Measurements from ENCODE around the gene NIM1K. TPM values are rescaled to one million over a fixed set of nuclear protein-coding genes. Genes with fewer than 3 reads are reported as not detected.
A peak's percentile ranks its signal among the peaks of the same experiment; 100 is the strongest.
"Not testable (repeated sequence)": the region's sequence is repeated elsewhere in the genome, so short reads cannot be mapped to it uniquely, and the experiment has no call there.

Gene NIM1K
- total and polyA plus RNA-seq, 4 donors: 7.9 to 18.4 (median 13.0) TPM

DNA sequence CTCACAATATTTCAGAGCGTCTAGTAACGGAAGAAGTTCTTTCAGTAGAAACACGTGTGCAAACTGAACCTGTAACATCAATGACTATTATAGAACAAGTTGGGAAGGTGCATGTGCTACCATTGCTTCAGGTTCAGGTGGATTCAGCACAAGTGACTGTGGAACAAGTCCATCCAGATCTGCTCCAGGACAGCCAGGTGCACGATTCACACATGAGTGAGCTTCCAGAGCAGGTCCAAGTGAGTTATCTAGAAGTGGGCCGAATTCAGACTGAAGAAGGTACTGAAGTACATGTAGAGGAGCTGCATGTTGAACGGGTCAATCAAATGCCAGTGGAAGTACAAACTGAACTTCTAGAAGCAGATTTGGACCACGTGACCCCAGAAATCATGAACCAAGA lies 17.4 kb upstream of the NIM1K start:
- H3K27me3 ChIP-seq (ENCODE audit: control insufficient read depth, insufficient read depth, low read length): no peaks in the 10 kb centered on the region
- no peaks in the 10 kb centered on the region for H3K9me3 ChIP-seq (ENCODE audit: control insufficient read depth, insufficient read depth, low read length)
- WGBS (ENCODE audit: insufficient coverage): 97% methylated on average over 7 of the region's 7 CpGs
- no peak overlapping the region for H3K4me3 ChIP-seq (ENCODE audit: low read depth, low read length)
- peaks cover 14% of the 10 kb centered on the region for H3K36me3 ChIP-seq (ENCODE audit: control insufficient read depth, insufficient read depth, low read length)
- H3K27ac ChIP-seq (ENCODE audit: low read depth, low read length): no peak overlapping the region
- DNase-seq (ENCODE audit: low read depth in 4 of 6, low spot score in 6 of 6): no peak
- peaks cover 5% of the 10 kb centered on the region for H3K4me1 ChIP-seq (ENCODE audit: control insufficient read depth, insufficient read depth, low read length)

DNA sequence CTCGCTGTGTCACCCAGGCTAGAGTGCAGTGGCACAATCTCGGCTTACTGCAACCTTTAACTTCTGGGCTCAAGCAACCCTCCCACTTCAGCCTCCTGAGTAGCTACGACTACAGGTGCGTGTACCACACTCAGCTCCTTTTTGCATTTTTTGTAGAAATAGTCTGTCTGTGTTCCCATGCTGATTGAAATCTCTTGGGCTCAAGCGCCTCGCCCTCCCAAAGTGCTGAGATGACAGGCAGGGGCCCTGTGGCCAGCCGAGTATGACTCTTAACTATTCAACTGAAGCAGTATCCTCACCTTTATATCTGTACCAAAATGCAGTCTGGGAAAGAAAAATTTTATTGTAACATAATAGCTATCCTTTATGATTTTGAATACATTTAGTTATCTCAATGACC lies 12.2 kb upstream of the NIM1K start:
- Histone ChIP-seq H3K27ac (ENCODE audit: low read depth, low read length) (no peak overlapping the region), H3K4me3 (ENCODE audit: low read depth, low read length) (no peak overlapping the region), H3K27me3 (ENCODE audit: control insufficient read depth, insufficient read depth, low read length) (no peaks in the 10 kb centered on the region), H3K4me1 (ENCODE audit: control insufficient read depth, insufficient read depth, low read length) (peaks cover 5% of the 10 kb centered on the region), H3K36me3 (ENCODE audit: control insufficient read depth, insufficient read depth, low read length) (peaks cover 2% of the 10 kb centered on the region), H3K9me3 (ENCODE audit: control insufficient read depth, insufficient read depth, low read length) (no peaks in the 10 kb centered on the region)
- WGBS (ENCODE audit: insufficient coverage): no CpG with 5 or more reads among the region's 7 CpGs
- no peak for DNase-seq (ENCODE audit: low read depth in 4 of 6, low spot score in 6 of 6)

DNA sequence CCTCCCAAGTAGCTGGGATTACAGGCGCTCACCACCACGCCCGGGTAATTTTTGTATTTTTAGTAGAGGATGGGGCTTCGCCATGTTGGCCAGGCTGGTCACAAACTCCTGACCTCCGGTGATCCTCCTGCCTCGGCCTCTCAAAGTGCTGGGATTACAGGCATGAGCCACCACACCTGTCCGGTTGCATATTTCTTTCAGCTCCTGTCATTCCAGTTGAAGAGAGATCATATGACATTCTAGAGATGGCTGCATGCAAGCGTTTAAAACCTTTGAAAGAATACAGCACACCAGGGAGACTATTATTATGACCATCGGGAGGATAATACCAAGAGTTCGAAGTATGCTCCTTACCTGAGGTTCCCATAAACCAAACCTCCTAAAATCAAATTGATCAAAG lies 9.6 kb upstream of the NIM1K start:
- Histone ChIP-seq H3K9me3 (ENCODE audit: control insufficient read depth, insufficient read depth, low read length) (no peaks in the 10 kb centered on the region), H3K27me3 (ENCODE audit: control insufficient read depth, insufficient read depth, low read length) (no peaks in the 10 kb centered on the region), H3K36me3 (ENCODE audit: control insufficient read depth, insufficient read depth, low read length) (peaks cover 2% of the 10 kb centered on the region), H3K4me1 (ENCODE audit: control insufficient read depth, insufficient read depth, low read length) (peaks cover 4% of the 10 kb centered on the region), H3K4me3 (ENCODE audit: low read depth, low read length) (no peak overlapping the region), H3K27ac (ENCODE audit: low read depth, low read length) (no peak overlapping the region)
- WGBS (ENCODE audit: insufficient coverage): 98% methylated on average over 6 of the region's 10 CpGs
- DNase-seq (ENCODE audit: low read depth in 4 of 6, low spot score in 6 of 6): no peak

DNA sequence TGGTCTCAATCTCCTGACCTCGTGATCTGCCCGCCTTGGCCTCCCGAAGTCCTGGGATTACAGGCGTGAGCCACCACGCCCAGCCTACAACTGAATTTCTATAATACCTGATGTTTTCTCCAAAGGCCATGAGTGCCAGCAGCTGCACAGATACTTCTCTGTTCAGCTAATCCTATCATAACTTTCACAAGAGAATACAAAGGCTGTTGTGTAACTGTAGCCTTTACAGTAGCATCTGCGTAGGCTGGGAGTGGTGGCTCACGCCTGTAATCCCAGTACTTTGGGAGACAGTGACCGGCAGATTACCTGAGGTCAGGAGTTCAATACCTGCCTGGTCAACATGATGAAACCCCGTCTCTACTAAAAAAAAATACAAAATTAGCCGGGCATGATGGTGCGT lies 8.9 kb upstream of the NIM1K start:
- H3K4me1 ChIP-seq (ENCODE audit: control insufficient read depth, insufficient read depth, low read length); H3K4me3 ChIP-seq (ENCODE audit: low read depth, low read length); H3K27ac ChIP-seq (ENCODE audit: low read depth, low read length); H3K36me3 ChIP-seq (ENCODE audit: control insufficient read depth, insufficient read depth, low read length); DNase-seq (ENCODE audit: low read depth in 4 of 6, low spot score in 6 of 6); H3K9me3 ChIP-seq (ENCODE audit: control insufficient read depth, insufficient read depth, low read length); H3K27me3 ChIP-seq (ENCODE audit: control insufficient read depth, insufficient read depth, low read length): not testable (repeated sequence)
- 86% methylated on average over 7 of the region's 11 CpGs for WGBS (ENCODE audit: insufficient coverage)

DNA sequence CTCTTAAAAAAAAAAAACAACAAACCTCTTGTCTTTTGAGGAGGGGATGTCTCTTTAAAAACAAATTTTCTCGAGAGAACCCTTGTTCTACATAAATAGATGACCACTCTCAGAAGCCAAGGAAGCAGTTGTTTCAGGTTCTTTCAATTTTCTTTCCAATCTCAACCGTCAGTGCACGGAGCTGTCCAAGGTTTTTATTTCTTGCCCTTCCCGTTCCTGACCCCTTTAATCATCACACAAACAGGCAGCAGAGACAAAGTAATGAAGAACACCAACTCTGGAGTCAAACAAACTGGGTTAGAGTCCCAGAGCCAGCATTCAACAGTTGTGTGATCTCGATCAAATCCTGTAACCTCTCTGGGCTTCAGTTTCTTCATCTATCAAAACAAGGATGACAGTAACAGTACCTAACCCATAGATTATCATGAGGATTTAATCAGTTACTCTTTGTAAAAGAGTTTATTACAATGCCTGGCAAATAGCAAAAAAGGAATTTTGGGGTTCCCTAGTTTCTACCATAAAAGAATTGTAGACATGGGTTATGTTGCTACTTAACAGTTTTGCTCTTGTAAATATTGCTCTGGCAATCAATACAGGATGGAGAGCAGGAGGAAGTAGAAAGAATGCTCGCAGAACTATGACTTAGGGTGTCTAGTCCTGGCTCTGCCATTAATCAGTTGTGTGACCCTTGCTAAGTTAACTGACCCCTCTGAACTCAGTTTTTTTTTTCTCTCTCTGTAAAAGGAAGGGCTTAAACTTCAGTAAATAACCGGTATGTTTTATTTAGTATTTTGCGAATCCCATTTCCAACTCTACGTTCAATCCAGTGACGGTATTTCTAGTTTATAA lies 1.0 kb upstream of the NIM1K start:
- H3K4me1 ChIP-seq (ENCODE audit: control insufficient read depth, insufficient read depth, low read length): peaks cover 20% of the 10 kb centered on the region
- no peaks in the 10 kb centered on the region for H3K9me3 ChIP-seq (ENCODE audit: control insufficient read depth, insufficient read depth, low read length)
- peak in 1 of 6 donors; percentile 30 for DNase-seq (ENCODE audit: low read depth in 4 of 6, low spot score in 6 of 6)
- no peaks in the 10 kb centered on the region for H3K36me3 ChIP-seq (ENCODE audit: control insufficient read depth, insufficient read depth, low read length)
- H3K4me3 ChIP-seq (ENCODE audit: low read depth, low read length): peak overlapping the region; percentile 84
- H3K27me3 ChIP-seq (ENCODE audit: control insufficient read depth, insufficient read depth, low read length): no peaks in the 10 kb centered on the region
- 8% methylated on average over 3 of the region's 10 CpGs for WGBS (ENCODE audit: insufficient coverage)
- peak overlapping the region; percentile 89 for H3K27ac ChIP-seq (ENCODE audit: low read depth, low read length)

DNA sequence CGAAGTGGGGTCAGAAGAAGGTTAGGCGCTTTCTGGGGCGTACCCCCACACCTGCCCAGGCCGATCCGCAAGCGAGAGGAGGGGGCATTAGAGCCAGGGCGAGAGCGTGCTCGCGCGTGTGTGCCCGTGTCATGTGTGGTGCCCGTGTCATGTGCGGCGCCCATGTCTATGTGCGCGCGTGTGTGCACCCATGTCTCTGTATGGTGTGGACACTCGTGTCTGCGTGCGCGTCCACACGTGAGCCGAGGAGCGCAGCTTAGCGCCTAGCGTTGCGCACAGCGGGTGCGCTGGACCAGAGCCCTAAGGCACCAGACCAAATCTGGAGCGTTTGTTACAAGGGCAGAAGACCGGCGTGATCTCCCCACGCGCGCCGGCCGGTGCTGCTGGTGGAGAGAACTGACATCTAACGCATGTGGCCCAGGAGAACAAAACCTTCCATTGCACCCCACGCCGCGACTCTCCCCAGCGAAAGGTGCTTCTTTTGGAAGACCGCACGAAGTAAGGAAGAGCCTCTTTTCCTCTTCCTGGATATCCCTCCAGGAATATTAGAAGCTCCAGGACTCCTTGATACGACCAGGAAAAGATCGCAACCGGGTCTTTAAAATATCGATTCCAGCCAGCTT lies 644 bp downstream of the NIM1K start:
- Histone ChIP-seq H3K9me3 (ENCODE audit: control insufficient read depth, insufficient read depth, low read length) (no peaks in the 10 kb centered on the region), H3K4me1 (ENCODE audit: control insufficient read depth, insufficient read depth, low read length) (peaks cover 23% of the 10 kb centered on the region), H3K36me3 (ENCODE audit: control insufficient read depth, insufficient read depth, low read length) (no peaks in the 10 kb centered on the region), H3K27ac (ENCODE audit: low read depth, low read length) (peak overlapping the region; percentile 89), H3K27me3 (ENCODE audit: control insufficient read depth, insufficient read depth, low read length) (no peaks in the 10 kb centered on the region), H3K4me3 (ENCODE audit: low read depth, low read length) (peak overlapping the region; percentile 84)
- under 1% methylated on average over 47 of the region's 49 CpGs for WGBS (ENCODE audit: insufficient coverage)
- peak in 3 of 6 donors; percentile 44 to 75 (median 74) for DNase-seq (ENCODE audit: low read depth in 4 of 6, low spot score in 6 of 6)

DNA sequence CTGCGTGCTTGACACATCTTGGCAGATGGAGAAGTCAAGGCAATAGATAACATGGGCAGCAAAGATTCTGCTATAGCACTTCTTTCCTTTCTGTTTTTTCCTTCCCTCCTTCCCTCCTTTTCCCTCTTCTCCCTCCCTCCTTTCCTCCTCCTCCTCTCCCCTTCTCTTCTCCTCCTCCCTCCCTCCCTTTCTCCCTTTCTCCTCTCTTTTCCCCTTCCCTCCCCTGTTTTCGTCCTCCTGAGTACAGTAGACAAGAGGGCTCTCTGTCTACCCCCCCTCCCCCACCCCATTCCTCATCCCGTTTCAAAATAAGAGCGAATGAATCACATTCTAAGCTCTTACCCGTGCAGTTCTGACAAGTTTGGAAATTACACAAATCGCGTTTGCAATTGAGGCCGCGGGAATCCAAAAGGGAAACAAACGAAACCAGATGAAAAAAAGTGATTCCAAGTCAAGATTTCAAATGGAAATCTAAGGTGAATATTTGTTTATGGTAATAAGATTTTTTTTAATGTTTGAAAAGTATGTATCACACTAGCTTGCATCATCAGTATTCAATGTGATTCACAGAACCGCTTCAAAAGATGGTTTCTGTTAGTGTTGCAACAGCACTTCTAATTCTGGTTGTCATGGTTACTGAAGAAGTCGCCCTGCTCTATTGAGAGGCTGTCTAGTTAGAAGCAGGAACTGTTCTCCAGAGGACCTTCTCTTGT lies 1.3 kb downstream of the NIM1K start:
- WGBS (ENCODE audit: insufficient coverage): 0% methylated on average over 10 of the region's 12 CpGs
- no peaks in the 10 kb centered on the region for H3K36me3 ChIP-seq (ENCODE audit: control insufficient read depth, insufficient read depth, low read length)
- no peaks in the 10 kb centered on the region for H3K9me3 ChIP-seq (ENCODE audit: control insufficient read depth, insufficient read depth, low read length)
- peaks cover 23% of the 10 kb centered on the region for H3K4me1 ChIP-seq (ENCODE audit: control insufficient read depth, insufficient read depth, low read length)
- peak in 5 of 6 donors; percentile 36 to 95 (median 68) for DNase-seq (ENCODE audit: low read depth in 4 of 6, low spot score in 6 of 6)
- H3K4me3 ChIP-seq (ENCODE audit: low read depth, low read length): peak overlapping the region; percentile 84
- H3K27ac ChIP-seq (ENCODE audit: low read depth, low read length): peak overlapping the region; percentile 89
- H3K27me3 ChIP-seq (ENCODE audit: control insufficient read depth, insufficient read depth, low read length): no peaks in the 10 kb centered on the region

DNA sequence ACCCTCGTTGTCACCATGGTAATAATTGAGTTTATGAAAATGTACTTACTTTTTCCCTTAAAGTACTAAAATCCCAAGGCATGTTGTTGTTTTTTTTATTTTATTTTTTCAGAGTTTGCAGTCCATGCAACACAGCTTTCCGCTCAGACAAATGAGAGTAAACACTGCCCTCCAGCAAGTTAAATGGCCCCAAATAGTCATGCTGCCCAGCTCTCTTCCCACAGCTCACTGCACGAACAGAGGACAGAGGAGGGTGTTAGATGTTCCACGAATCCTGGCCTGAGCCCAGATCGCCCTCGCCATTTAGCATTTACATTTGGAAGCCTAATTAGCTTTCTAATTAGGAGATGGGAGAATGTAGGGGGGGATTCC lies 1.9 kb downstream of the NIM1K start:
- Histone ChIP-seq H3K4me3 (ENCODE audit: low read depth, low read length) (peak overlapping the region; percentile 84), H3K27me3 (ENCODE audit: control insufficient read depth, insufficient read depth, low read length) (no peaks in the 10 kb centered on the region), H3K27ac (ENCODE audit: low read depth, low read length) (peak overlapping the region; percentile 89), H3K4me1 (ENCODE audit: control insufficient read depth, insufficient read depth, low read length) (peaks cover 23% of the 10 kb centered on the region), H3K9me3 (ENCODE audit: control insufficient read depth, insufficient read depth, low read length) (no peaks in the 10 kb centered on the region), H3K36me3 (ENCODE audit: control insufficient read depth, insufficient read depth, low read length) (no peaks in the 10 kb centered on the region)
- peak in 5 of 6 donors; percentile 53 to 91 (median 74) for DNase-seq (ENCODE audit: low read depth in 4 of 6, low spot score in 6 of 6)
- no CpG with 5 or more reads among the region's 6 CpGs for WGBS (ENCODE audit: insufficient coverage)

DNA sequence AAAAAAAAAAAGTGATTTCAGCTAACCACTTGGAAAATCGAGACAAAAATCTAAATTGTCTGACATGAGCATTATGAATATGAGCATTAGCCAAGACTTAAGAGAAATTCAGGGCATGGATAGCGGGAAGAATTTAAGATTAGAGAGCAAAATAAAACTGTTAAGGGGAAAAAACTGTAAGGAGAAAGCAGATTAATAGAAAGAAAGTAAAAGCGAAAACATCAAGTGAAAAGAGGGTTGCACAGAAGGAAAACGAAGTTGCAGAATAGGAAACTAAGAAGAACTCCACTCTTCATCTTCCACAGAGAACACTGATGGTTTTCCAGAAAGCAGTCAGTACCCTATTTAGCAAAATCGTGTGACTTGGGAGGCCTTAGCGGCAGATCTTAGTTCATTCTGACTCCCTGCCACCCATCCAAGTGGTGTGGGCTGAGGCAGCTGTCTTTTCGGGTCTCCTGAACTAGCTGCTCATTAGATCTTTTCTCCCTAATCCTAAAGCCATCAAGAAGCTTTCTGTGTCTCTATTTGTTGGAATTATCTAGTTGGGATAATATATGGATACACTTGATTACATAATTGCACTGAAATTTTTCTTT lies 3.7 kb downstream of the NIM1K start:
- no peaks in the 10 kb centered on the region for H3K9me3 ChIP-seq (ENCODE audit: control insufficient read depth, insufficient read depth, low read length)
- WGBS (ENCODE audit: insufficient coverage): 89% methylated on average over 5 of the region's 7 CpGs
- no peaks in the 10 kb centered on the region for H3K27me3 ChIP-seq (ENCODE audit: control insufficient read depth, insufficient read depth, low read length)
- H3K4me1 ChIP-seq (ENCODE audit: control insufficient read depth, insufficient read depth, low read length): peaks cover 23% of the 10 kb centered on the region
- DNase-seq (ENCODE audit: low read depth in 4 of 6, low spot score in 6 of 6): peak in 1 of 6 donors; percentile 15
- H3K27ac ChIP-seq (ENCODE audit: low read depth, low read length): no peak overlapping the region
- no peak overlapping the region for H3K4me3 ChIP-seq (ENCODE audit: low read depth, low read length)
- peaks cover 8% of the 10 kb centered on the region for H3K36me3 ChIP-seq (ENCODE audit: control insufficient read depth, insufficient read depth, low read length)

Measured in spinal cord (tissue), 10 donors.